Left ventricle myocardium inferior (tissue), 1 donor: Measurements from ENCODE around the gene ECI1. TPM values are rescaled to one million over a fixed set of nuclear protein-coding genes. Genes with fewer than 3 reads are reported as not detected.

ENCODE experiments used
- DNase-seq: peaks from one replicate; pipeline ENCODE4 v3.0.0-alpha.2; 2020
- H3K27ac ChIP-seq: fragments of 200-600 bp; replicated peaks from 2 replicates; pipeline ENCODE4 v1.8.0; 2021
- H3K27me3 ChIP-seq: fragments of 200-600 bp; 2 replicates; pipeline ENCODE4 v1.8.0; 2021; ENCODE audit warnings: low read depth
- H3K36me3 ChIP-seq: fragments of 200-600 bp; 2 replicates; pipeline ENCODE4 v1.8.0; 2021
- H3K4me1 ChIP-seq: fragments of 200-600 bp; 2 replicates; pipeline ENCODE4 v1.8.0; 2021
- H3K4me3 ChIP-seq: fragments of 200-600 bp; 2 replicates; pipeline ENCODE4 v1.8.0; 2021; ENCODE audit warnings: mild to moderate bottlenecking, moderate library complexity
- H3K9me3 ChIP-seq: fragments of 200-600 bp; replicated peaks from 2 replicates; pipeline ENCODE4 v1.8.0; 2021
- intact Hi-C: fragments of 100-400 bp; cut with micrococcal nuclease; formaldehyde crosslinking; loops from one replicate; pipeline ENCODE4 v1.11.0; 2022
- microRNA-seq: library from miRNA; unstranded; fragments of <30 nt; microRNA quantifications from one replicate; pipeline ENCODE4 v1.2.0, GENCODE V29; 2020
- total RNA-seq: library from RNA; stranded (reverse); fragmentation: NEBNext Ultra II Directional; extraction: Animal tissue kit (Norgen Biotek cat#: 25700); gene quantifications from one replicate; pipeline ENCODE4 v1.2.1, GENCODE V29; 2021
- TF ChIP-seq, protein P1 (sequence below): fragments of 200-600 bp; IDR thresholded peaks from 2 replicates; pipeline ENCODE4 v1.8.0; 2021; ENCODE audit warnings: antibody characterized with exemption, mild to moderate bottlenecking, borderline replicate concordance
- donor health status: DM: no; HTN: yes; CAD: no; lungs with severe emphysema.

Gene ECI1
- total RNA-seq, 1 donor from 2014 or later: 165 TPM

GRCh38 chr16:2191446-2191706, 60.0 kb downstream of the ECI1 start:
- intact Hi-C loops: no loop called here
- Histone ChIP-seq H3K9me3 (no peaks in the 10 kb centered on the region), H3K36me3 (no peaks in the 10 kb centered on the region), H3K27me3 (peaks cover 36% of the 10 kb centered on the region), H3K4me1 (peaks cover 16% of the 10 kb centered on the region), H3K27ac (peak overlapping the region; percentile 45), H3K4me3 (no peak overlapping the region)
- no peak for DNase-seq
- TF ChIP-seq, protein P1, sequence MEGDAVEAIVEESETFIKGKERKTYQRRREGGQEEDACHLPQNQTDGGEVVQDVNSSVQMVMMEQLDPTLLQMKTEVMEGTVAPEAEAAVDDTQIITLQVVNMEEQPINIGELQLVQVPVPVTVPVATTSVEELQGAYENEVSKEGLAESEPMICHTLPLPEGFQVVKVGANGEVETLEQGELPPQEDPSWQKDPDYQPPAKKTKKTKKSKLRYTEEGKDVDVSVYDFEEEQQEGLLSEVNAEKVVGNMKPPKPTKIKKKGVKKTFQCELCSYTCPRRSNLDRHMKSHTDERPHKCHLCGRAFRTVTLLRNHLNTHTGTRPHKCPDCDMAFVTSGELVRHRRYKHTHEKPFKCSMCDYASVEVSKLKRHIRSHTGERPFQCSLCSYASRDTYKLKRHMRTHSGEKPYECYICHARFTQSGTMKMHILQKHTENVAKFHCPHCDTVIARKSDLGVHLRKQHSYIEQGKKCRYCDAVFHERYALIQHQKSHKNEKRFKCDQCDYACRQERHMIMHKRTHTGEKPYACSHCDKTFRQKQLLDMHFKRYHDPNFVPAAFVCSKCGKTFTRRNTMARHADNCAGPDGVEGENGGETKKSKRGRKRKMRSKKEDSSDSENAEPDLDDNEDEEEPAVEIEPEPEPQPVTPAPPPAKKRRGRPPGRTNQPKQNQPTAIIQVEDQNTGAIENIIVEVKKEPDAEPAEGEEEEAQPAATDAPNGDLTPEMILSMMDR: no peak

GRCh38 chr16:2190659-2191445, 60.5 kb downstream of the ECI1 start:
- peaks cover 32% of the 10 kb centered on the region for H3K27me3 ChIP-seq
- intact Hi-C loops: no loop called here
- H3K4me3 ChIP-seq: no peak overlapping the region
- H3K9me3 ChIP-seq: no peaks in the 10 kb centered on the region
- H3K27ac ChIP-seq: peak overlapping the region; percentile 45
- TF ChIP-seq, protein P1: no peak
- H3K4me1 ChIP-seq: peaks cover 13% of the 10 kb centered on the region
- no peak for DNase-seq
- H3K36me3 ChIP-seq: no peaks in the 10 kb centered on the region

GRCh38 chr16:2190002-2190658, 61.3 kb downstream of the ECI1 start:
- no peaks in the 10 kb centered on the region for H3K36me3 ChIP-seq
- TF ChIP-seq, protein P1: no peak
- no peak overlapping the region for H3K27ac ChIP-seq
- intact Hi-C loops: no loop called here
- H3K27me3 ChIP-seq: peaks cover 25% of the 10 kb centered on the region
- no peaks in the 10 kb centered on the region for H3K9me3 ChIP-seq
- no peak for DNase-seq
- peaks cover 6% of the 10 kb centered on the region for H3K4me1 ChIP-seq
- H3K4me3 ChIP-seq: no peak overlapping the region

Small RNA genes lying within 50 kb of the gene (microRNA-seq; reads per million reads assigned to microRNA genes)
- gene MIR3677: not detected
- not detected for gene MIR4717

Other genes starting within 250 kb of the ECI1 start
- 14.5 TPM for gene ZNF598, start 241.8 kb downstream of the ECI1 start, total RNA-seq
- not detected for gene NPW, start 231.8 kb downstream of the ECI1 start, total RNA-seq
- 221 TPM for gene NHERF2, start 224.7 kb downstream of the ECI1 start, total RNA-seq
- gene NTHL1, start 203.8 kb downstream of the ECI1 start, total RNA-seq: 21.7 TPM
- 80.1 TPM for gene TSC2, start 203.6 kb downstream of the ECI1 start, total RNA-seq
- 83.9 TPM for gene PKD1, start 115.7 kb downstream of the ECI1 start, total RNA-seq
- 1.7 TPM for gene RAB26, start 103.0 kb downstream of the ECI1 start, total RNA-seq
- gene TRAF7, start 95.8 kb downstream of the ECI1 start, total RNA-seq: 26.0 TPM
- 4.0 TPM for gene CASKIN1, start 55.0 kb downstream of the ECI1 start, total RNA-seq
- 27.3 TPM for gene MLST8, start 46.1 kb downstream of the ECI1 start, total RNA-seq
- 10.9 TPM for gene BRICD5, start 40.7 kb downstream of the ECI1 start, total RNA-seq
- 34.1 TPM for gene PGP, start 36.7 kb downstream of the ECI1 start, total RNA-seq
- 13.5 TPM for gene E4F1, start 28.0 kb downstream of the ECI1 start, total RNA-seq
- gene DNASE1L2, start 15.1 kb downstream of the ECI1 start, total RNA-seq: 0.47 TPM
- 106 TPM for gene RNPS1, start 16.5 kb upstream of the ECI1 start, total RNA-seq
- gene ABCA3, start 89.1 kb upstream of the ECI1 start, total RNA-seq: 6.9 TPM
- gene CCNF, start 177.9 kb upstream of the ECI1 start, total RNA-seq: 0.96 TPM
- gene TEDC2, start 208.5 kb upstream of the ECI1 start, total RNA-seq: 1.3 TPM
- 0.14 TPM for gene NTN3, start 219.7 kb upstream of the ECI1 start, total RNA-seq
- gene TBC1D24, start 223.5 kb upstream of the ECI1 start, total RNA-seq: 11.1 TPM